Measurements from ENCODE around the gene NEUROD2.

NEUROD2 gene

DNA sequence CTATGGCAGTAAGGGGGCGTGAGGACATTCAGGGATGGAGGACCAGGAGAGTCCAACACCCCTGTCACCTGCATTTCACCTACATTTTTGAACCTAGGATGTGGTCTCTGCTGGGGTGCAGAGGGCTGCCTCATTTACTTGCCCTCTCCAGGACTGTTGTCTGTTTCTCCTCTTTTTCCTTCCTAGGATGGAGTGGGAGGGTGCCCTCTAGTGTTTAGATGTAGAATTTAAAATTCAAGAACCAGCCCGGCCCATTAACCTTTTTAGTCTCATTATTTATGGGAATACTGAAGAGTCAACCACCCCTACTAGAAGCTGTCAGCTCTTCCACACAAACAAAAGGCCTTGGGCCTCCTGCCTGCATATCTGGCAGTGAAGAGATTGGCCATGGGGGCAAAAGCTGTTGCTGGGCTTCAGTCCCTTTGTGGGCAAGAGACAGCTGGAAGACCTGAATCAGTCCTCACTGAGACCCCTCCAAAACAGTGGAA, 26.7 kb upstream of the NEUROD2 start:
- peak; percentile 32 for DNase-seq

GRCh38 chr17:39633570-39634183, 26.0 kb upstream of the NEUROD2 start:
- DNase-seq, result no peak

DNA sequence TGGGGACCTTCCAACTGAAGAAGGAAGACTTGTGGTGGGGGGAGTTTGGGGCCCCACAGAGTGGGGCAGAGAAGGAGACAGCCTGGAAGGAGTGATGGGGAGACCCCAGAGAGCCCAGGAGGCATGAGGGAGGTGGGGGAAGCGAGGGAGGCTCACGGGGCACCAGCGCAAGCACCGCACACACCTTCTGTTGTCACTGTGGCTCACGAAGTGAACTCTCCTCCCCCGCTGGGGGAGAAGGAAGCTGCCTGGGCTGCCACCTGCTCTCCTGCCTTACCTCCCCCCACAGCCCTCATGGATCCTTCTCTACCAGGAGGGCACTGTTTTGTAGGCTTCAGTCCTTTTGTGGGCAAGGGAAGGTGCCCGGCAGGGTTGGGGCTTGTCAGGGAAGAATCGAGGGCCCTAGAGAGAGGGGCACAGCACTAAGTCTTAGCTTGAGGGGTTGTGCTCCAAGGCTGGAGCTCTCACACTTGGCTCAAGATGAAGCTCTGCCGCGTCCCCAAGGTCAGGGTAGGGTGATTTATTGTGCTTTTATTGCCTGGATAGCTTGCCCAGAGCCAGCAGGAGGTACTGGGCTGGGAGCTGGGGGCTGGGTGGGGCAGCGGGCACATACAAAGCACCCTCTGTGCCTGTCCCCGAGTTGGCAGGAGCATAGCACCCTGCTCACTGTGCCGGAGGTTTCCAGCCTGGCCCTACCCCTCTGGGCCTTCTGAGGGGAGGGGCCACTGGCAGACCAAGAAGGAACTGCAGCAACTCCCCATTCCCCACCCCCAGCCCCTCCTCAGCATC, 24.6 kb upstream of the NEUROD2 start:
- no peak for DNase-seq

- DNase-seq, result no peak
These were observed 23.7 kb upstream of the NEUROD2 start for GRCh38 chr17:39631403-39631802.

DNA sequence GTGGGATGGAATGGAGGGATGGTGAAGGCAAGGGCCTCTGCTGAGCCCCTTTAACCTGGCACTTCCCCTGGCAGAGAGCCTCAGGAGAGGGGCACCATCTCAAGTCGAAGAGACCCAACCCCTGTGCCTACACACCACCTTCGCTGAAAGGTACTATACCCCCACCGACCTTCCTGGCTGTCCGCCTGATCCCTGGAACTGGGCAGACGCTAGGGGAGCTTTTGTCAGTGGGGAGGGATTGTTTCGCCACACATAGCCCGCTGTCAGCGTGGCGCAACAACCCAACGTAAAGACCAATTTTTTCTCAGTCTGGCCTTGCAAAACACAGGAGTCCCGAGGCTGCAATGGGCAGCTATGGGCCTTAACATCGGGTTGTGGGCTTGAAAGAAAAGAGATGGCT, 22.2 kb upstream of the NEUROD2 start:
- no peak for DNase-seq

DNA sequence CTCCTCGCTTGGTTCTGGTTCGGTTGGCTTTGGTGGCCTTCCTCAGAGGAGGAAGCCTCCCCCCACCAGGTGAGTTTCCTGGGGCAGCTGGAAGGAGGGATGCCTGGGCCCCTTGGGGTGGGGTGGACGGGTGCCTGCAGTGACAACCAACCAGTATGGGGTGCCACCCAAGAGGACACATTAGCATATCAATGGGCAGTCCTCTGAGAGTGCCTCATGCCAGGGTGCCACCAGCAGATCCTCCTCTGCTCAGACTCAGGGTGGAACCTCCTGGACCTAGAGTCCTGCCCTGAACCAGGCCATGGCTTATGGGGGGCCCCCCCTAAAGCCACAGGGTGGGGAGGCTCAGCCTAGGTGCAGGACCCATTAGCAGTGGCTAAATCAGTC, 21.8 kb upstream of the NEUROD2 start:
- DNase-seq, result no peak

DNA sequence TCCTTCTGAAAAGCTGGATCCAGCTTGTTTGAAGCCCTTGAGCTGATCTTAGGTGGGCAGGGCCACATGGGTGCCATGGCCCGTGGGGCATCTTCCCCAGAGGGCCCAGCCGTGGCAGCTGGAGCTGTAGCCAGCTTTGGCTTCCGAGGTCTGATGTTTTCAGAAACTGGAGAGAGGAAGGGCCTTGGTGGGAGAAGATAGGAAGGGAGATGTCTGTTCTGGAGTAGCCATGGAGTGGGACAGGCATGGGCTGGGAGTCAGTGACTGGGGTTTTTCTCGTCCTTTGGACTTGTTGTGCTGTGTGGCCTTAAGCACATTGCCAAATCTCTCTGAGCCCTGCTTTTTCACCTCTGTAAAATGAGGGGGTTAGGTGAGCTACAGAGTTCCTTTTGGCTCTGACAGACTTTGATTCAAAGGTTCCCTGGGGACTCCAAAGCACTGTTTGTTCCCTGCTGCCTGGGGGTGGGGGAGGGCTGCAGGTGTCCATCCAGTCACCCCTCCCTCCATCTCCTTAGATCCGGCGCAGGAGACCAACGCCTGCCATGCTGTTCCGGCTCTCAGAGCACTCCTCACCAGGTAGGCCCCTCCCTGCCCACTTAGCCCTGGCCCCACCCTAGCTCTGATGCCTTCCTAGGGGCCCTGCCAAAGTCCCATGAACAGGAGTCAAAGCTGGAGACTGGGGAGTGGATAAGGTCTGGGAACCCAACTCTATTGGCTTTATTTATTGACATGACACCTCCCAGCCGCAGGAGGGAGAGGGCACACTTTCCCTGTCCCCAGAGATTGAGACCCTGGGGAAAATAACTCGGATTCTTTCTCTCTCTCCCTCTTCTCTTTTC, 21.2 kb upstream of the NEUROD2 start:
- no peak for DNase-seq

- no peak for DNase-seq
These were observed 20.2 kb upstream of the NEUROD2 start for GRCh38 chr17:39627712-39628516.

DNA sequence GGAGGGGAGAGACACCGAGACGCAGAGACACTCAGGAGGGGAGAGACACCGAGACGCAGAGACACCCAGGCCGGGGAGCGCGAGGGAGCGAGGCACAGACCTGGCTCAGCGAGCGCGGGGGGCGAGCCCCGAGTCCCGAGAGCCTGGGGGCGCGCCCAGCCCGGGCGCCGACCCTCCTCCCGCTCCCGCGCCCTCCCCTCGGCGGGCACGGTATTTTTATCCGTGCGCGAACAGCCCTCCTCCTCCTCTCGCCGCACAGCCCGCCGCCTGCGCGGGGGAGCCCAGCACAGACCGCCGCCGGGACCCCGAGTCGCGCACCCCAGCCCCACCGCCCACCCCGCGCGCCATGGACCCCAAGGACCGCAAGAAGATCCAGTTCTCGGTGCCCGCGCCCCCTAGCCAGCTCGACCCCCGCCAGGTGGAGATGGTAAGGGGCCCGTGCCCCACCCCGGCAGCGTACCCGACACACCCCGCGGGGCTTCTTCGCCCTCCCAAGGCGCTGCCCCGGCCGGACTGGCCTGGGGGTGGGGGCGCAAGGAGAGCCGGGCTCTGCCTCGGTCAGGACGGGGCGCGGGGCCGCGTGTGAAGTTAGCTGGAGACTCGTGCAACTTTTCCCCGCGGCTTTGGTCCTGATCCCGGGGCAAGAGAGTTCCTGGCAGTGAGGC, 19.5 kb upstream of the NEUROD2 start:
- no peak for DNase-seq

DNA sequence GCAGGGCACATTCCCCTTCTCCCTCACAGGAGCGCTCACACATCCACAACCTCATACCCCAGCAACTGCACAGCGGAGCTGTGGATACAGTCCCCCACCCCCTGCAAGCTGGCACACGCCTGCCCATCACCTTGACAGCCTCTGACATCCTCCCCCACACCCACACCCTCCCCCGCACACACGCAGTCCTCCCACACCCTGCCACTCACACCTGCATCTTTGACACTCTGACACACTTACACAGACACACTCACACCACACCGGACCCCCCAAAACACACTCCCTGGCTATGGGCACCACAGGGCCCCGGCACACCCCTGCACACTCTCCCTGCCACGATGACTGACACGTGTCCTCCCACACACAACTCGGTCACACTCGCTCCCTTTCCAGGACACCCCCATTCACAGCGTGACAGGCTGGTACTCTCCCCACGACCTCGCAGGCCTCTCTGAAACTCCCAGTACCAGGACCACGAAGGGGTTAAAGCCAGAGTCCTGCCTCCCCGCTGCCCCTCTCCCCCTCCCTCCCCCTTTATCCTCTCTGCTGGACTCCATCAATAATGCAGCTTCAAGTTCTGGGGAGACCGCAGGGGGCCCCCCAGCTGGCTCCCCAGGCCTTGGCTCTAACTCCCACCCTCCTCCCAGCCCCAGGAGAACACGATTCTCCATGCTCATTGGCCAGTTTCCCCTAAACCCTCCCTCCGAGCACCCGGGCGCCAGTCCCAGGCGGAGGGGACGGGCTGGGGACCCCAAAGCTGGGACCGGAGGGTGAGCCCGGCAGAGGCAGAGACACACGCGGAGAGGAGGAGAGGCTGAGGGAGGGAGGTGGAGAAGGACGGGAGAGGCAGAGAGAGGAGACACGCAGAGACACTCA, 18.7 kb upstream of the NEUROD2 start, which contains the start of gene PPP1R1B:
PPP1R1B (plus strand) TSS at position 782 of the 876 bp plus-strand sequence. CDS start 441 bp downstream, outside the sequence.
- no peak for DNase-seq

DNA sequence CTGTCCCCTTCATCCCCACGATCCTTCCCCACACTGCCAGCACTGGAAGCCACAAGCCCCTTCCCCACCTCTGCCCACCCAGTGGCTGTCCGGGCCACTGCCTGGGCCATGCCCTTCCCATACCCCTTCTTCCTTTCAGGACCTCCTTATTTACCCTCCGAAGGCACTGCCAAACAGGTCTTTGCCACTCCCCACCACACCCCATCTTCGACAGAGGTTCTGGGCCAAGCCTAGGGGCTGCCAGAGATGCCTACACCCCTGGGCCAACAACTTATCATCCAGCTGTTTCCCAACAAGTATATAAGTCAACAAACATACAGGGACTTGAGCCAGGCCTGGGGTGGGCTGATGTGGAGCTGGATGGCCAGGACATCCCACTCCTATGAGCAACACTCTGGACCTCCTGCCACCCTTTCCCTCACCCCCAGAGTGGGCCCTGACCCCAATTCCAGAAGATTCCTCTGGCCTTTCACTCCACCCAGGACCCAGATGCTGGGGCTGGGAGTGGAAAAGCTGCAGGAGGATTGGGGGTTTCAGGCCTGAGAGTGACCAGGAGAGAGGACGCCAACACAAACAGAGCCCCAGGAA, 17.6 kb upstream of the NEUROD2 start:
- no peak for DNase-seq

- no peak for DNase-seq
These were observed 16.6 kb upstream of the NEUROD2 start for GRCh38 chr17:39624313-39624712.

DNA sequence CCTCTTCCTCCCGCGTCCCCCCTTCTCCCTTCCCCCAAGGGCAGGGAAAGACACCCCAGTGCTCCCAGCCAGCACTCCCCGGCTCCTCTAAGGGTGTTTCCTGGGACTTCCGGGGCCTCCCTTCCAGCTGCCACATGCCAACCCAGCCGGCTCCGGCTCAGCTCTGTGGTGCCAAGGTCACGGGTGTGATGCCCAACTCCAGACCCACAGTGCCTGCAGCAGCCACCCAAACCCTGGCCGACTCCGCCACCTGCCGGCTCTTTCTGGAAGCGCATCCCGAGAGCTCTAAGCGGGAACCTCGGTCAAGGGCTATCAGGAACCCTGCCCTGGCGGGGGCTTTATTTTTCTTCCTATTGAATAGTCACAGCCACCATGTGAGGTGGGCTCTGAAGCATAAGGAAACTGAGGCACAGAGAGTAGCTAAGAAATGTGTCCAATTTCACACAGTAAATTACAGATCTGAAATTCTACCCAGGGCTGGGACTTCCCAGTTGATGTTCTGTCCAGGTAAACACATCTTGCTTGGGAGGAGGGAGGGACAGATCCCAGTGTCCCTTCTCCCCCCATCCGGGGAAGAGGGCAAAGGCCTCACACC, 15.7 kb upstream of the NEUROD2 start:
- peak; percentile 42 for DNase-seq

GRCh38 chr17:39622380-39623006, 14.8 kb upstream of the NEUROD2 start:
- DNase-seq, result no peak

- peak; percentile 75 for DNase-seq
These were observed 14.0 kb upstream of the NEUROD2 start for GRCh38 chr17:39621523-39622379.

- no peak for DNase-seq
These were observed 12.0 kb upstream of the NEUROD2 start for GRCh38 chr17:39619786-39620101.

DNA sequence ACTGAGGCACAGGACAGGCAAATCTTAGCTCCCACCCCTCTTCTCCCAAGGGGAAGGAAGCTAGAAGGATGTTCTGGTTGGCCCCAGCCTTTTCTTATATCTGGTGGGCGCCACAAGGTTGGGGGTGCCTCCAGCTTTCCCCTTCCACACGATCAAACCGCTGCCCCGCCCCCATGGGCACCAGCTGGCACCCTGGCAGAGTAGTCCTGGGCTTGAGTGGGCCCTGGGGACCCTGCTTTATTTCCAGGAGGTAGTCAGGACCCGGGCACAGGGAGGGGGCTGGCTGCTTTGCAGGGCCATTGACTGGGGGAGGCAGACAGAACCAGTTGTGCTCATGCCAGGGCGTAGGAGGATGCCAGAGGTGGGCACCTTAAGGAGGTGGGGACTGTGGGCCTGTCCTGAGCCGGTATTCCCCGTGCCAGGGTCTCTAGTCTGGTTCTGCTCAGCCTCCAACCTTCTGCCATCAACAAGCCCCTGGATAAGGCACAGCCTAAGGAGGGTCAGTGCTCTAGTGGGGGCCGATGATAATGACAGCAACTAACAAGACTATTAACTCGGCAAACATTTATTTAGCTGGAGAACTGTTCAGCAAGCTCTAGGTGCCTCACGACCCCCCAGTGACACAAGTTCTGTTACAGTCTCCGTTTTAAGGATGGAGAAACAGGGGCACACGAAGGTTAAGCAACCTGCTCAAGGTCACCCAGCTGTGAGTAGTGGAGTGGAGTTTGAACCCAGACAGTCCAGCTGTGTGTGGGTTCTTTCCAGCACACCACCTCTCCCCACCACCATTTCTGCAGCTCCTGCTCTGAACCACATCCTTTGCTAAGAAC, 11.5 kb upstream of the NEUROD2 start:
- DNase-seq, result no peak

Measured in fibroblast of skin of right quadriceps (primary cell).